Measurements from ENCODE around the gene PDE4D. TPM values are rescaled to one million over a fixed set of nuclear protein-coding genes. Genes with fewer than 3 reads are reported as not detected.

Gene PDE4D
- total RNA-seq, 1 donor: 12.7 TPM

- DNase-seq (ENCODE audit: low read depth): no peak
Measured at GRCh38 chr5:59605915-59606314, 287.6 kb downstream of the PDE4D start.

GRCh38 chr5:59604111-59604510 lies 289.4 kb downstream of the PDE4D start:
- DNase-seq (ENCODE audit: low read depth): no peak
- no peak for TF ChIP-seq CTCF (IDR thresholded peaks at IDR 0.05; ENCODE audit: insufficient read depth, low read length)
- no peak overlapping the region for H3K4me3 ChIP-seq (ENCODE audit: low read depth, low read length)

More at GRCh38 chr5:59605915-59606314, 287.6 kb downstream of the PDE4D start:
- no peak for TF ChIP-seq CTCF (IDR thresholded peaks at IDR 0.05; ENCODE audit: insufficient read depth, low read length)
- no peak overlapping the region for H3K4me3 ChIP-seq (ENCODE audit: low read depth, low read length)

GRCh38 chr5:59600998-59601397 lies 292.5 kb downstream of the PDE4D start:
- H3K4me3 ChIP-seq (ENCODE audit: low read depth, low read length): no peak overlapping the region
- TF ChIP-seq CTCF (IDR thresholded peaks at IDR 0.05; ENCODE audit: insufficient read depth, low read length): no peak
- no peak for DNase-seq (ENCODE audit: low read depth)

- TF ChIP-seq CTCF (IDR thresholded peaks at IDR 0.05; ENCODE audit: insufficient read depth, low read length): no peak
- no peak for DNase-seq (ENCODE audit: low read depth)
- H3K4me3 ChIP-seq (ENCODE audit: low read depth, low read length): no peak overlapping the region
Measured at GRCh38 chr5:59600153-59600552, 293.4 kb downstream of the PDE4D start.

GRCh38 chr5:59599729-59600128 lies 293.8 kb downstream of the PDE4D start:
- TF ChIP-seq CTCF (IDR thresholded peaks at IDR 0.05; ENCODE audit: insufficient read depth, low read length): no peak
- no peak for DNase-seq (ENCODE audit: low read depth)
- no peak overlapping the region for H3K4me3 ChIP-seq (ENCODE audit: low read depth, low read length)

GRCh38 chr5:59598547-59598874 lies 295.0 kb downstream of the PDE4D start:
- no peak for TF ChIP-seq CTCF (IDR thresholded peaks at IDR 0.05; ENCODE audit: insufficient read depth, low read length)
- H3K4me3 ChIP-seq (ENCODE audit: low read depth, low read length): no peak overlapping the region
- DNase-seq (ENCODE audit: low read depth): no peak

All from fibroblast of the aortic adventitia (primary cell).